ENCODE data around the gene TUBGCP6. TPM values are rescaled to one million over a fixed set of nuclear protein-coding genes. Genes with fewer than 3 reads are reported as not detected.
"Not testable (repeated sequence)": the region's sequence is repeated elsewhere in the genome, so short reads cannot be mapped to it uniquely, and the experiment has no call there.

TUBGCP6 gene
- total RNA-seq, 2 donors from 2014 or later = 56.3 to 117 TPM

DNA sequence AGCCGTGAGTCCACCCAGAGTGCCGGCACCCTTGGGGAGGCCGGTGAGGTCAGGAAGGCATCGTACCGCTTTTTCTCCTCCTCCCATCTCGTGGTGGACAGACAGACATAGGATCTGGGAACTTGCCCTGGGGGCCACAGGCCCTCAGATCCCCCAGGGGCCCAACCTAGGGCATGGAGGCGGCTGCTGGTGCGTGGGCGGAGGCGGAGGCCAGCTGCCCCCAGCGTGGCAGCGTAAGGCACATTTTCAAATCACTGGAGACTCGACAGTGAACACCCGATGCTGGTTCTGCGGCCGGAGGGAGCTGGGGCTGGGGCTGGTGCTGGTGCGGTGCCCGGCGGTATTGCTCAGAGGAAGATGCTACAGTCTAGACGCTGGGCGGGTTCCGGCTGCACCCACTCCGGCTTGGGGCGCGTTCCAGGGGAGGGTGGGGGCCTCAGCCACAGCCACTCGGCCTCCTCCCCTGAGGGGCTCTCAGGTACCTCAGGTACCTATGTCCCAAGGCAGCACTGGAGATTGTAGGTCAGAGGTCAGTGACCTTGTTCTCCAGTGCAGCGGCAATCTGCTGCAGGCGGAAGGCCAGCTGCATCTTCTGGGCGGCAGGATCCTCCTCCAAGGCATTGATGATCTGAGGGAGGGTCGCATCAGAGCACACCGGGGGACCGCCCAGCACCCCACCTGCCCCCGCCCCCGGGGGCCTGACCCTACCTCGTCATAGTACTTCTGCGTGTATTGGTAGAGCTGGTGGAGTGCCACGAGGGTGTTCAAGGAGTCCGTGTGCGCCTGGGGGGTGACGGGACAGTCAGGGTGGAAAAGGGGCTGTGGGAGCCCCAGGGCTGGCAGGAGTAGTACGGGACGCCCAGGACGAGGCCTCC is 30.6 kb upstream of the TUBGCP6 start:
- WGBS = 80% methylated on average over 43 of the region's 43 CpGs
- DNase-seq (ENCODE audit: low spot score) = no peak
- intact Hi-C loops (cut with DNase I) = loop anchor here (2.0 kb wide), 1 partner anchor 65 kb away; no protein-coding TSS in a partner anchor
- Histone ChIP-seq H3K36me3 (peaks cover 15 to 24% of the 10 kb centered on the region in 2 donors), H3K9me3 (no peaks in the 10 kb centered on the region), H3K27me3 (replicated peaks; ENCODE audit: insufficient read depth) (no peaks in the 10 kb centered on the region), H3K4me1 (replicated peaks) (peaks cover 12% of the 10 kb centered on the region), H3K4me3 (no peak overlapping the region), H3K27ac (no peak overlapping the region)
- TF ChIP-seq POLR2A (IDR thresholded peaks at IDR 0.05) (no peak), POLR2AphosphoS5 (IDR thresholded peaks at IDR 0.05) (no peak)
- TF ChIP-seq, protein P1, sequence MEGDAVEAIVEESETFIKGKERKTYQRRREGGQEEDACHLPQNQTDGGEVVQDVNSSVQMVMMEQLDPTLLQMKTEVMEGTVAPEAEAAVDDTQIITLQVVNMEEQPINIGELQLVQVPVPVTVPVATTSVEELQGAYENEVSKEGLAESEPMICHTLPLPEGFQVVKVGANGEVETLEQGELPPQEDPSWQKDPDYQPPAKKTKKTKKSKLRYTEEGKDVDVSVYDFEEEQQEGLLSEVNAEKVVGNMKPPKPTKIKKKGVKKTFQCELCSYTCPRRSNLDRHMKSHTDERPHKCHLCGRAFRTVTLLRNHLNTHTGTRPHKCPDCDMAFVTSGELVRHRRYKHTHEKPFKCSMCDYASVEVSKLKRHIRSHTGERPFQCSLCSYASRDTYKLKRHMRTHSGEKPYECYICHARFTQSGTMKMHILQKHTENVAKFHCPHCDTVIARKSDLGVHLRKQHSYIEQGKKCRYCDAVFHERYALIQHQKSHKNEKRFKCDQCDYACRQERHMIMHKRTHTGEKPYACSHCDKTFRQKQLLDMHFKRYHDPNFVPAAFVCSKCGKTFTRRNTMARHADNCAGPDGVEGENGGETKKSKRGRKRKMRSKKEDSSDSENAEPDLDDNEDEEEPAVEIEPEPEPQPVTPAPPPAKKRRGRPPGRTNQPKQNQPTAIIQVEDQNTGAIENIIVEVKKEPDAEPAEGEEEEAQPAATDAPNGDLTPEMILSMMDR (IDR thresholded peaks at IDR 0.05) = no peak

DNA sequence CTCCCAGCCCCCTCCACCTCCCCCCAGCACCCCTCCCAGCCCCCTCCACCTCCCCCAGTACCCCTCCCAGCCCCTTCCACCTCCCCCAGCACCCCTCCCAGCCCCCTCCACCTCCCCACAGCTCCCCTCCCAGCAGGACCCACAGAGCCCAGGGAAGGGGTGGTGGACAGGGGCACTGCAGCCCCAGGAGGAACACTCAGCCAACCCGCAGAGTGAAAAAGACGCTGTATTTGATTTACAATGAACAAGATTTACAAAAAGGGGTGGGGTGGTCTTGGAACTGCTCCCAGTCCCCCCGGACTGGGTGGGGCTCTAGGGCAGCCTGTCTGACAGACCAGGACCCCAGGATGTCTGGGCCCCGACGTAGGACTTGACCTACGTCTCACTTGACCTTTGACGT is 29.9 kb upstream of the TUBGCP6 start:
- WGBS = 47% methylated on average over 7 of the region's 7 CpGs
- H3K4me3 ChIP-seq = no peak overlapping the region
- intact Hi-C loops (cut with DNase I) = loop anchor here (1.0 to 2.0 kb wide), 2 partner anchors 53 to 66 kb away; partner anchors contain the start of gene DENND6B
- peaks cover 12% of the 10 kb centered on the region for H3K4me1 ChIP-seq (replicated peaks)
- H3K9me3 ChIP-seq = no peaks in the 10 kb centered on the region
- H3K36me3 ChIP-seq = peaks cover 9 to 17% of the 10 kb centered on the region in 2 donors
- no peaks in the 10 kb centered on the region for H3K27me3 ChIP-seq (replicated peaks; ENCODE audit: insufficient read depth)
- TF ChIP-seq POLR2A (IDR thresholded peaks at IDR 0.05) = no peak
- TF ChIP-seq, protein P1 (IDR thresholded peaks at IDR 0.05) = no peak
- no peak for TF ChIP-seq POLR2AphosphoS5 (IDR thresholded peaks at IDR 0.05)
- no peak for DNase-seq (ENCODE audit: low spot score)
- no peak overlapping the region for H3K27ac ChIP-seq

DNA sequence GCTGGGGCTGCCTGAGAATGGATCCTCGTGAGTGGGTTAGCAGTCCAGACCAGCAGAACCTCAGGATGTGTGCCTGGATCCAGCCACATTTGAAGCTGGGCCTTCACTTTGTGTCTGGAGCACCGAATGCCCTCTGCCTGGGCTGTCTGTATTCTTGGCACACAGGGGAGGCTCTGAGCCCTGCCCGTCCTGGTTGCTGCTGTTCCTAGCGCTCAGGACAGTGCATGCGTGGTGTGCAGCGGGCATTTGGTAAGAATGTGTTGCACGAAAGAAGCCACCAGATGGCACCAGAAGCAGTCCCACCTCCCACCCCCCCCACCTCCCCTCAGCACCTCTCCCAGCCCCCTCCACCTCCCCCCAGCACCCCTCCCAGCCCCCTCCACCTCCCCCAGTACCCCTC is 29.5 kb upstream of the TUBGCP6 start:
- H3K9me3 ChIP-seq = no peaks in the 10 kb centered on the region
- TF ChIP-seq POLR2AphosphoS5 (IDR thresholded peaks at IDR 0.05) (no peak), POLR2A (IDR thresholded peaks at IDR 0.05) (no peak)
- TF ChIP-seq, protein P1 (IDR thresholded peaks at IDR 0.05) = peak in 1 of 4 experiments; percentile 16
- peaks cover 12% of the 10 kb centered on the region for H3K4me1 ChIP-seq (replicated peaks)
- DNase-seq (ENCODE audit: low spot score) = peak; percentile 57
- H3K4me3 ChIP-seq = no peak overlapping the region
- intact Hi-C loops (cut with DNase I) = loop anchor here (1.0 to 2.0 kb wide), 2 partner anchors 53 to 66 kb away; partner anchors contain the start of gene DENND6B
- WGBS = 17% methylated on average over 7 of the region's 7 CpGs
- no peaks in the 10 kb centered on the region for H3K27me3 ChIP-seq (replicated peaks; ENCODE audit: insufficient read depth)
- H3K27ac ChIP-seq = no peak overlapping the region
- peaks cover 4 to 13% of the 10 kb centered on the region in 2 donors for H3K36me3 ChIP-seq

DNA sequence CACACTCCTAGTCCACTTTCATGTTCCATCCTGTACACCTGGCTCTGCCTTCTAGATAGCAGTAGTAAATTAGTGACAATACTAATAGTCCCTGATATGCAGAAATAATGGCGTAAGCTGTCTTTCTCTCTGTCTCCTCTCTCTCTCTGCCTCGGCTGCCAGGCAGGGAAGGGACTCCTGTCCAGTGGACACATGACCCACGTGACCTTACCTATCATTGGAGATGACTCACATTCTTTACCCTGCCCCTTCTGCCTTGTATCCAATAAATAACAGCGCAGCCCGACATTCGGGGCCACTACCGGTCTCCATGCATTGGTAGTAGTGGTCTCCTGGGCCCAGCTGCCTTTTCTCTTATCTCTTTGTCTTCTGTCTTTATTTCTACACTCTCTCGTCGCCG is 29.0 kb upstream of the TUBGCP6 start:
- H3K36me3 ChIP-seq = peaks cover 4 to 11% of the 10 kb centered on the region in 2 donors
- intact Hi-C loops (cut with DNase I) = loop anchor here (1.0 to 2.0 kb wide), 2 partner anchors 54 to 67 kb away; partner anchors contain the start of gene DENND6B
- DNase-seq (ENCODE audit: low spot score); H3K27ac ChIP-seq; H3K4me3 ChIP-seq; H3K9me3 ChIP-seq; H3K27me3 ChIP-seq (replicated peaks; ENCODE audit: insufficient read depth): not testable (repeated sequence)
- WGBS = 81% methylated on average over 10 of the region's 10 CpGs
- peaks cover 12% of the 10 kb centered on the region for H3K4me1 ChIP-seq (replicated peaks)

DNA sequence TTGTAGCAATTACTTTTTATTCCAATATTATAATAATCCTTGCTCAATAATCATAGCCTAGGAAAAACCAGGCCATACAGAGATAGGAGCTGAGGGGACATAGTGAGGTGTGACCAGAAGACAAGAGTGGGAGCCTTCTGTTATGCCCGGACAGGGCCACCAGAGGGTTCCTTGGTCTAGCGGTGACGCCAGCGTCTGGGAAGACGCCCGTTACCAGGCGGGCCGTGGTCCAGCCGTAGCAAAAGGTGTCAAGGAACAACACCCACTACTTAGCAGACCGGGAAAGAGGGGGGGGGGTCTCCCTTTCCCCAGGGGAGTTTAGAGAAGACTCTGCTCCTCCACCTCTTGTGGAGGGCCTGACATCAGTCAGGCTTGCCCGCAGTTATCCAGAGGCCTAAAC is 28.5 kb upstream of the TUBGCP6 start:
- DNase-seq (ENCODE audit: low spot score); H3K9me3 ChIP-seq; H3K36me3 ChIP-seq; H3K4me3 ChIP-seq; H3K27ac ChIP-seq; intact Hi-C loops (cut with DNase I); H3K27me3 ChIP-seq (replicated peaks; ENCODE audit: insufficient read depth): not testable (repeated sequence)
- 30% methylated on average over 11 of the region's 11 CpGs for WGBS
- H3K4me1 ChIP-seq (replicated peaks) = peaks cover 15% of the 10 kb centered on the region

All from prostate gland (tissue), 2 donors.